Trophoblast cell (in vitro differentiated cells and primary cell): ENCODE measurements around the gene ANGPT4.

Source experiments
- DNase-seq, 2 donors: peaks; one replicate each; pipeline ENCODE4 v3.0.0-alpha.2; 2016
- H2AFZ ChIP-seq: 2 replicates; pipeline ENCODE4 v1.6.1; 2013; ENCODE audit warnings: low read length, moderate library complexity, mild to moderate bottlenecking; ENCODE audit not compliant: insufficient read depth, poor library complexity
- H2AK5ac ChIP-seq: 2 replicates; pipeline ENCODE4 v1.6.1; 2013; ENCODE audit warnings: mild to moderate bottlenecking, low read length
- H2BK120ac ChIP-seq: 2 replicates; pipeline ENCODE4 v1.6.1; 2013; ENCODE audit warnings: low read length, mild to moderate bottlenecking, moderate library complexity; ENCODE audit not compliant: insufficient read depth, poor library complexity
- H2BK12ac ChIP-seq: 2 replicates; pipeline ENCODE4 v1.6.1; 2013; ENCODE audit warnings: mild to moderate bottlenecking, low read length, moderate library complexity
- H2BK5ac ChIP-seq: 2 replicates; pipeline ENCODE4 v1.6.1; 2013; ENCODE audit warnings: low read length, low read depth, moderate library complexity, mild to moderate bottlenecking; ENCODE audit not compliant: poor library complexity
- H3K14ac ChIP-seq: 2 replicates; pipeline ENCODE4 v1.6.1; 2013; ENCODE audit warnings: mild to moderate bottlenecking, low read length
- H3K18ac ChIP-seq: 2 replicates; pipeline ENCODE4 v1.6.1; 2013; ENCODE audit warnings: mild to moderate bottlenecking, low read length
- H3K23ac ChIP-seq: 2 replicates; pipeline ENCODE4 v1.6.1; 2013; ENCODE audit warnings: low read length
- H3K27ac ChIP-seq: 2 replicates; pipeline ENCODE4 v1.5.1; 2013; ENCODE audit warnings: low read depth, mild to moderate bottlenecking, inconsistent platforms, low read length, moderate library complexity
- H3K27me3 ChIP-seq: 2 replicates; pipeline ENCODE4 v1.6.1; 2013; ENCODE audit warnings: inconsistent platforms, mild to moderate bottlenecking, low read length, moderate library complexity; ENCODE audit not compliant: insufficient read depth
- H3K36me3 ChIP-seq, 2 experiments: 1 replicate in 1 of 2; 2 replicates in 1 of 2; pipeline ENCODE4 v1.6.1; 2013; ENCODE audit warnings: low read length in 2 of 2, mild to moderate bottlenecking in 2 of 2, moderate library complexity in 1 of 2; ENCODE audit not compliant: insufficient read depth in 2 of 2, control insufficient read depth in 1 of 2
- H3K4ac ChIP-seq: 2 replicates; pipeline ENCODE4 v1.6.1; 2013; ENCODE audit warnings: low read depth, mild to moderate bottlenecking, low read length, moderate library complexity
- H3K4me1 ChIP-seq, 2 experiments: 1 replicate in 1 of 2; 2 replicates in 1 of 2; pipeline ENCODE4 v1.6.1; 2013; ENCODE audit warnings: low read length in 2 of 2, mild to moderate bottlenecking in 2 of 2, moderate library complexity in 1 of 2; ENCODE audit not compliant: insufficient read depth in 2 of 2, control insufficient read depth in 1 of 2
- H3K4me2 ChIP-seq: 2 replicates; pipeline ENCODE4 v1.6.1; 2013; ENCODE audit warnings: inconsistent platforms, mild to moderate bottlenecking, low read length, moderate library complexity
- H3K4me3 ChIP-seq: 2 replicates; pipeline ENCODE4 v1.5.1; 2013; ENCODE audit warnings: mild to moderate bottlenecking, low read depth, low read length, inconsistent platforms
- H3K79me1 ChIP-seq: one replicate; pipeline ENCODE4 v1.6.1; 2013; ENCODE audit warnings: low read length
- H3K79me2 ChIP-seq: 2 replicates; pipeline ENCODE4 v1.6.1; 2013; ENCODE audit warnings: low read length, mild to moderate bottlenecking; ENCODE audit not compliant: control insufficient read depth, insufficient read depth, poor library complexity
- H3K9ac ChIP-seq: 2 replicates; pipeline ENCODE4 v1.6.1; 2013; ENCODE audit warnings: mild to moderate bottlenecking, low read length
- H3K9me3 ChIP-seq: 2 replicates; pipeline ENCODE4 v1.6.1; 2013; ENCODE audit warnings: low read depth, mild to moderate bottlenecking, control low read depth, inconsistent platforms, low read length; ENCODE audit not compliant: insufficient read depth
- H4K12ac ChIP-seq: 2 replicates; pipeline ENCODE4 v1.6.1; 2013; ENCODE audit warnings: low read depth, mild to moderate bottlenecking, low read length, moderate library complexity
- H4K8ac ChIP-seq: 2 replicates; pipeline ENCODE4 v1.6.1; 2013; ENCODE audit warnings: low read depth, mild to moderate bottlenecking, low read length, moderate library complexity
- H4K91ac ChIP-seq: one replicate; pipeline ENCODE4 v1.6.1; 2013; ENCODE audit warnings: low read depth, mild to moderate bottlenecking, low read length, moderate library complexity
- WGBS: extraction: QIAGEN DNeasy Blood & Tissue Kit; methylation state at CpG from one replicate; pipeline ENCODE4 v1.1.7; 2013; ENCODE audit warnings: missing lambda C conversion rate; ENCODE audit not compliant: insufficient read length, insufficient coverage; ENCODE audit errors: extremely low coverage; 5-methylcytosine and 5-hydroxymethylcytosine counted together

Gene ANGPT4

DNA sequence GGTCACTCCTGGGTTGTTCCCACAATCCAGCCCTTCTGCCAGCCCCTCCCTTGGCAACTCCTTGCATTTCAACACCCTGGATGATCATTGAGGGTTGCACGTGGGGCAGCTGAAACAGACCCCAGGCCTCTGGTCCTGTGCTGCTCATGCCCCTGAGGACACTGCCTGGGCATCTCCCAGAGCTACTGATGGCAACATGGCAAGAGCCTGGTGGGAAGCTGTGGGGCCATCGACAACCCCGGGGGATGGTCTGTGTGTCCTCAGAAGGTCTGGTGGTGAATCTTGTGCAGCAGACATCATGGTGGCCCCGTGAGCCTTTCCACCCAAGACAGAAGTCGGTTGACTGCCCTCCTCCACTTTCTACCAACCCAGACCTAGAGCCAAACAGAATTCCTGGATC, 4.9 kb upstream of the ANGPT4 start:
- H3K14ac ChIP-seq = no peak overlapping the region
- no peak overlapping the region for H3K4ac ChIP-seq
- H3K79me2 ChIP-seq = no peaks in the 10 kb centered on the region
- no CpG with 5 or more reads among the region's 5 CpGs for WGBS
- no peak overlapping the region for H3K4me3 ChIP-seq
- no peak overlapping the region for H3K9ac ChIP-seq
- no peak overlapping the region for H3K4me2 ChIP-seq
- no peak overlapping the region for H2AK5ac ChIP-seq
- no peaks in the 10 kb centered on the region for H3K79me1 ChIP-seq
- no peaks in the 10 kb centered on the region for H3K9me3 ChIP-seq
- H3K27me3 ChIP-seq = no peaks in the 10 kb centered on the region
- no peaks in the 10 kb centered on the region for H3K36me3 ChIP-seq
- no peak overlapping the region for H2BK12ac ChIP-seq
- H4K8ac ChIP-seq = no peak overlapping the region
- no peak overlapping the region for H2BK120ac ChIP-seq
- H3K4me1 ChIP-seq = peaks cover 4 to 5% of the 10 kb centered on the region in 2 experiments
- H4K91ac ChIP-seq = no peak overlapping the region
- H2BK5ac ChIP-seq = no peak overlapping the region
- no peak for DNase-seq
- H3K27ac ChIP-seq = no peak overlapping the region
- no peak overlapping the region for H2AFZ ChIP-seq
- H3K23ac ChIP-seq = no peak overlapping the region
- H4K12ac ChIP-seq = no peak overlapping the region
- H3K18ac ChIP-seq = no peak overlapping the region

DNA sequence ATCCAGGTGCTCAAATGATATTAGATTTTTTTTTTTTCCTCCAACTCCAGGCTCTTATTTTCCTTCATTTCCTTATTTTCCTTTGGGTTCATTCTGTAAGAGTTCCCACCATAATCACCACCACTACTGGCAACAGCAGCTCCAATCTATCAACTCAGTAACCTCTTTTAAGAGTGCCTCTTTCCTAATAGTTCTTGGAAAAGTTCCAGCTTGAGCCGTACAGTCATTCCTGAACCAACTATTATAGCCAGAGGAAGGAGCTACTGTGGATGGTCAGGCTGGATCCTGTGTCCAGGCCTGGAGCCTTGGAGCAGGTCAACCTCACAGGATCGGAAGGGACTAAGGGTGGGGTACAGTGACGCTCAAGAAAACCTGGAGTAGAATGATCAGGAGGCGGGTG, 4.2 kb upstream of the ANGPT4 start:
- peaks cover 5 to 7% of the 10 kb centered on the region in 2 experiments for H3K4me1 ChIP-seq
- no peak overlapping the region for H2BK12ac ChIP-seq
- H3K4me3 ChIP-seq = no peak overlapping the region
- H3K4me2 ChIP-seq = no peak overlapping the region
- no peak overlapping the region for H3K9ac ChIP-seq
- no peak overlapping the region for H3K27ac ChIP-seq
- no peaks in the 10 kb centered on the region for H3K27me3 ChIP-seq
- H3K4ac ChIP-seq = no peak overlapping the region
- H3K9me3 ChIP-seq = no peaks in the 10 kb centered on the region
- WGBS = no CpG with 5 or more reads among the region's 4 CpGs
- H2BK5ac ChIP-seq = no peak overlapping the region
- H4K91ac ChIP-seq = no peak overlapping the region
- H4K8ac ChIP-seq = no peak overlapping the region
- H2AK5ac ChIP-seq = no peak overlapping the region
- H3K36me3 ChIP-seq = no peaks in the 10 kb centered on the region
- H3K18ac ChIP-seq = no peak overlapping the region
- no peak for DNase-seq
- no peaks in the 10 kb centered on the region for H3K79me2 ChIP-seq
- no peak overlapping the region for H2BK120ac ChIP-seq
- no peak overlapping the region for H3K23ac ChIP-seq
- H3K79me1 ChIP-seq = no peaks in the 10 kb centered on the region
- no peak overlapping the region for H2AFZ ChIP-seq
- H3K14ac ChIP-seq = no peak overlapping the region
- no peak overlapping the region for H4K12ac ChIP-seq

DNA sequence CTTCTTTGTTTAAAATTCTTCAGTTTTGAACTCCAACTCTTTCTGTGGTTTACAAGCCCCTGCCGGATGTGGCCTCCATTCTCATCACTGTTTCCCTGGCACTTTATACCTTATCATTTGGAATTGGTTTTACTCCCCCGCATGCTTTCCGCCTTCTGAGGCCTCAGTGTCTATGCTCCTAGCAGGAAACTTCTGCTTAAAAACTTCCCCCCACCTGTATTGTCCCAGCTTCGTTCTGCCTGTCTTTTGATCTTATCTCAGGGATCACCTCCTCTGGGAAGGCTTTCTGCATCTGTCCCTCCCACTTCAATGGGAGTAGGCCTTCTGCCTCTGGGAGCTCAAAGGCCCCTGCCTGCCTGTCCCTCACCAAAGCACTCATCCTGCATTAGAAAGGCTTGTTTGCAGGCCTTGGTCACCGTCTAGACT, 3.4 kb upstream of the ANGPT4 start:
- Histone ChIP-seq H3K4me3 (no peak overlapping the region), H3K14ac (no peak overlapping the region), H3K23ac (no peak overlapping the region), H3K79me2 (no peaks in the 10 kb centered on the region), H3K4ac (no peak overlapping the region), H3K9me3 (no peaks in the 10 kb centered on the region), H3K27me3 (no peaks in the 10 kb centered on the region), H4K12ac (no peak overlapping the region), H2AFZ (no peak overlapping the region), H3K36me3 (no peaks in the 10 kb centered on the region), H4K8ac (no peak overlapping the region), H2BK12ac (no peak overlapping the region), H3K4me2 (no peak overlapping the region), H3K9ac (no peak overlapping the region), H2AK5ac (no peak overlapping the region), H3K18ac (no peak overlapping the region), H3K27ac (no peak overlapping the region), H2BK120ac (no peak overlapping the region), H2BK5ac (no peak overlapping the region), H4K91ac (no peak overlapping the region), H3K79me1 (no peaks in the 10 kb centered on the region), H3K4me1 (peaks cover 5 to 7% of the 10 kb centered on the region in 2 experiments)
- no peak for DNase-seq
- no CpG with 5 or more reads among the region's 5 CpGs for WGBS

DNA sequence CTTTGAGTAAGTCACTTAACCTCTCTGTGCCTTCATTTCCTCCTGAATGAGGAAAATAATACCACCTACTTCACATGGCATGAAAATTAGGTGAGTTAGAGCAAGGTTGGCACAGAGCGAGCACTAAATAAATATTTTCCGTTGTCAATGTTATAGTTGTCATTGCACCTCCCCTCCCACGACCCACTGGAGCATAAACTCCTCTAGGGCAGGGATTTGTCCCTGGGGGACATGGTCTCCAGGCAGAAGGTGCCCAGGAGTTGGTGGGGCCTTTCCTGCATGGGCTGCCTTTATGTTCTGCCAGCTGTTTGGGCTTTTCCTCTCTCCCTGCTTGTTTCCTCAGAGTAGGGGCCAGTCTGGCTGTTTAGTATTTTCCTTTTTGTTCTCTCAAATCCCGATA, 1.3 kb upstream of the ANGPT4 start:
- H3K14ac ChIP-seq = no peak overlapping the region
- no peak overlapping the region for H3K18ac ChIP-seq
- no peak overlapping the region for H3K4me2 ChIP-seq
- H3K79me2 ChIP-seq = no peaks in the 10 kb centered on the region
- H3K27me3 ChIP-seq = no peaks in the 10 kb centered on the region
- no peak overlapping the region for H2AK5ac ChIP-seq
- no peaks in the 10 kb centered on the region for H3K36me3 ChIP-seq
- H3K4ac ChIP-seq = no peak overlapping the region
- DNase-seq = no peak
- H3K4me1 ChIP-seq = peaks cover 7 to 8% of the 10 kb centered on the region in 2 experiments
- H4K12ac ChIP-seq = no peak overlapping the region
- WGBS = no CpG with 5 or more reads among the region's 4 CpGs
- H3K4me3 ChIP-seq = no peak overlapping the region
- no peak overlapping the region for H2BK120ac ChIP-seq
- no peak overlapping the region for H3K27ac ChIP-seq
- no peaks in the 10 kb centered on the region for H3K9me3 ChIP-seq
- H3K9ac ChIP-seq = no peak overlapping the region
- no peak overlapping the region for H3K23ac ChIP-seq
- H2AFZ ChIP-seq = no peak overlapping the region
- H4K8ac ChIP-seq = no peak overlapping the region
- H2BK5ac ChIP-seq = no peak overlapping the region
- no peaks in the 10 kb centered on the region for H3K79me1 ChIP-seq
- H2BK12ac ChIP-seq = no peak overlapping the region
- H4K91ac ChIP-seq = no peak overlapping the region
